PC-3 (cell line): ENCODE results near the gene RPL10A. TPM values are rescaled to one million over a fixed set of nuclear protein-coding genes. Genes with fewer than 3 reads are reported as not detected.
A peak's percentile ranks its signal among the peaks of the same experiment; 100 is the strongest.

Source experiments
- ATAC-seq: fragments of 200-7000 bp; cut with Tn5 transposase; 2 replicates; pipeline ENCODE4 v1.9.1; 2020; ENCODE audit warnings: mild to moderate bottlenecking, moderate library complexity
- BruUV-seq: library from RNA; stranded (reverse); fragments of 400-500 nt; replicated peaks from 2 replicates; lab custom pipeline; 2021; lab: Mats Ljungman, UMichigan
- CTCF ChIA-PET: fragments of 300-600 bp; sonication (Branson Sonifier 250); formaldehyde crosslinking; loops from one replicate; lab custom pipeline; 2022; ENCODE audit warnings: antibody characterized with exemption; lab: Charles Lee
- POLR2A ChIA-PET: fragments of 300-600 bp; sonication (Branson Sonifier 250); formaldehyde crosslinking; loops from one replicate; lab custom pipeline; 2022; ENCODE audit warnings: antibody characterized with exemption; ENCODE audit not compliant: unreplicated experiment; lab: Charles Lee
- DNase-seq: peaks from one replicate; pipeline ENCODE4 v3.0.0-alpha.2; 2015
- H2AFZ ChIP-seq: fragments of 300-600 bp; sonication (generic); 2 replicates; pipeline ENCODE4 v1.6.0; 2016; ENCODE audit warnings: antibody characterized with exemption, low read length
- H3F3A ChIP-seq: fragments of 300-600 bp; sonication (generic); one replicate; pipeline ENCODE4 v1.6.0; 2017; ENCODE audit warnings: antibody characterized with exemption, low read length, control low read depth, mild to moderate bottlenecking; ENCODE audit not compliant: unreplicated experiment
- H3K27ac ChIP-seq: fragments of 300-600 bp; sonication (generic); 2 replicates; pipeline ENCODE4 v1.5.1; 2016; ENCODE audit warnings: mild to moderate bottlenecking, low read length
- H3K27me3 ChIP-seq: fragments of 300-600 bp; sonication (generic); 2 replicates; pipeline ENCODE4 v1.6.1; 2016; ENCODE audit warnings: low read length, mixed read lengths
- H3K36me3 ChIP-seq: fragments of 300-600 bp; sonication (generic); 2 replicates; pipeline ENCODE4 v1.6.1; 2016; ENCODE audit warnings: low read depth, mixed run types, low read length, mixed read lengths
- H3K4me1 ChIP-seq: fragments of 300-600 bp; sonication (generic); 2 replicates; pipeline ENCODE4 v1.5.1; 2016; ENCODE audit warnings: low read length; ENCODE audit not compliant: insufficient read depth
- H3K4me2 ChIP-seq: fragments of 300-600 bp; sonication (generic); 2 replicates; pipeline ENCODE4 v1.6.0; 2016; ENCODE audit warnings: low read length
- H3K4me3 ChIP-seq: fragments of 300-600 bp; sonication (generic); 2 replicates; pipeline ENCODE4 v1.5.1; 2016; ENCODE audit warnings: mild to moderate bottlenecking, low read length, mixed read lengths
- H3K79me2 ChIP-seq: fragments of 300-600 bp; sonication (generic); 2 replicates; pipeline ENCODE4 v1.6.1; 2017; ENCODE audit warnings: low read length, mixed read lengths
- H3K9ac ChIP-seq: fragments of 300-600 bp; sonication (generic); 2 replicates; pipeline ENCODE4 v1.6.0; 2016; ENCODE audit warnings: mild to moderate bottlenecking, low read length
- H3K9me2 ChIP-seq: fragments of 300-600 bp; sonication (generic); replicated peaks from 2 replicates; pipeline ENCODE4 v1.6.1; 2016; ENCODE audit warnings: mixed run types, low read length, mixed read lengths
- H3K9me3 ChIP-seq: fragments of 300-600 bp; sonication (generic); 2 replicates; pipeline ENCODE4 v1.6.1; 2016; ENCODE audit warnings: low read length, mixed read lengths
- H4K20me1 ChIP-seq: fragments of 300-600 bp; sonication (generic); 2 replicates; pipeline ENCODE4 v1.6.1; 2016; ENCODE audit warnings: low read length, mixed read lengths
- CTCF ChIP-seq: fragments of 300-600 bp; sonication (generic); conservative IDR thresholded peaks from 2 replicates; pipeline ENCODE4 v1.5.1; 2017; ENCODE audit warnings: antibody characterized with exemption, low read depth, mild to moderate bottlenecking, low read length
- EZH2 ChIP-seq: fragments of 300-600 bp; sonication (generic); IDR thresholded peaks from one replicate; pipeline ENCODE4 v1.6.1; 2017; ENCODE audit warnings: antibody characterized with exemption, mild to moderate bottlenecking, low read length; ENCODE audit not compliant: unreplicated experiment
- EZH2phosphoT487 ChIP-seq: fragments of 300-600 bp; sonication (generic); IDR thresholded peaks from 2 replicates; pipeline ENCODE4 v1.6.1; 2018; ENCODE audit warnings: mild to moderate bottlenecking, antibody characterized with exemption, low read length, borderline replicate concordance
- intact Hi-C: fragments of 100-400 bp; cut with micrococcal nuclease; formaldehyde crosslinking; loops from 2 replicates; pipeline ENCODE4 v1.9.0; 2023
- total RNA-seq: library from RNA; depleted of rRNA; stranded (reverse); fragments of >200 nt; gene quantifications from 2 replicates; pipeline ENCODE4 v1.2.3, GENCODE V29; 2014

Gene RPL10A
- total RNA-seq, 1 experiment from 2014 or later = 1,509 TPM

GRCh38 chr6:35463292-35463691 is 4.9 kb upstream of the RPL10A start:
- no peaks in the 10 kb centered on the region for H3F3A ChIP-seq
- no peaks in the 10 kb centered on the region for H3K27me3 ChIP-seq
- no peaks in the 10 kb centered on the region for H3K9me3 ChIP-seq
- ChIA-PET CTCF (no interaction called here), POLR2A (no interaction called here)
- H3K4me2 ChIP-seq = no peak overlapping the region
- no peaks in the 10 kb centered on the region for H3K36me3 ChIP-seq
- intact Hi-C loops = no loop called here
- no peak overlapping the region for H3K9ac ChIP-seq
- no TSS peak for BruUV-seq
- peaks cover 11% of the 10 kb centered on the region for H3K4me1 ChIP-seq
- H3K4me3 ChIP-seq = no peak overlapping the region
- peaks cover 5% of the 10 kb centered on the region for H3K79me2 ChIP-seq
- TF ChIP-seq EZH2phosphoT487 (no peak), EZH2 (no peak), CTCF (no peak)
- ATAC-seq (no peak), DNase-seq (no peak)
- H4K20me1 ChIP-seq = no peaks in the 10 kb centered on the region
- H2AFZ ChIP-seq = no peak overlapping the region
- no peaks in the 10 kb centered on the region for H3K9me2 ChIP-seq
- H3K27ac ChIP-seq = no peak overlapping the region

- no peak overlapping the region for H3K4me2 ChIP-seq
- H3K9me2 ChIP-seq = no peaks in the 10 kb centered on the region
- peaks cover 14% of the 10 kb centered on the region for H3F3A ChIP-seq
- peaks cover 22% of the 10 kb centered on the region for H4K20me1 ChIP-seq
- H3K9me3 ChIP-seq = no peaks in the 10 kb centered on the region
- CTCF ChIA-PET = no interaction called here
- TF ChIP-seq EZH2 = no peak
- no peak for TF ChIP-seq EZH2phosphoT487
- no peak for TF ChIP-seq CTCF
- H3K79me2 ChIP-seq = peaks cover 28% of the 10 kb centered on the region
- POLR2A ChIA-PET = no interaction called here
- BruUV-seq = no TSS peak
- H3K4me1 ChIP-seq = peaks cover 21% of the 10 kb centered on the region
- H3K27me3 ChIP-seq = no peaks in the 10 kb centered on the region
- no peak overlapping the region for H2AFZ ChIP-seq
- no peak overlapping the region for H3K4me3 ChIP-seq
- intact Hi-C loops = loop anchor here (2.0 kb wide), 1 partner anchor 13 kb away; the partner anchor contains the start of gene FANCE
- no peak overlapping the region for H3K9ac ChIP-seq
- ATAC-seq (no peak), DNase-seq (no peak)
- H3K27ac ChIP-seq = no peak overlapping the region
- peaks cover 22% of the 10 kb centered on the region for H3K36me3 ChIP-seq
These were observed 2.6 kb upstream of the RPL10A start for GRCh38 chr6:35465646-35466045.

- Histone ChIP-seq H3K27ac (peak overlapping the region; percentile 81), H3K9me2 (no peaks in the 10 kb centered on the region), H3K9ac (peak overlapping the region; percentile 100), H3K9me3 (no peaks in the 10 kb centered on the region), H3K4me1 (peaks cover 27% of the 10 kb centered on the region), H3K27me3 (no peaks in the 10 kb centered on the region), H3K79me2 (peaks cover 45% of the 10 kb centered on the region), H2AFZ (no peak overlapping the region), H3K36me3 (peaks cover 47% of the 10 kb centered on the region), H4K20me1 (peaks cover 52% of the 10 kb centered on the region), H3K4me2 (peak overlapping the region; percentile 99), H3F3A (peaks cover 41% of the 10 kb centered on the region), H3K4me3 (peak overlapping the region; percentile 82)
- ChIA-PET CTCF (interaction anchor here (0.7 kb wide), 1 partner anchor 27 kb away, joined by 3 read pairs; no protein-coding TSS in a partner anchor), POLR2A (no interaction called here)
- TF ChIP-seq EZH2 = no peak
- TF ChIP-seq EZH2phosphoT487 = no peak
- no peak for TF ChIP-seq CTCF
- BruUV-seq = no TSS peak
- no peak for ATAC-seq
- intact Hi-C loops = loop anchor here (1.0 to 2.0 kb wide), 3 partner anchors 16 to 172 kb away; partner anchors contain the start of genes DEF6 and PPARD
- DNase-seq = no peak
These were observed 964 bp downstream of the RPL10A start for GRCh38 chr6:35468980-35469750.
